Left colon (tissue), 2 donors: ENCODE results near the gene CYTL1. TPM values are rescaled to one million over a fixed set of nuclear protein-coding genes. Genes with fewer than 3 reads are reported as not detected.

Source experiments
- ATAC-seq: fragments of 200-7000 bp; cut with Tn5 transposase; one replicate; pipeline ENCODE4 v1.9.1; 2020; ENCODE audit warnings: mild to moderate bottlenecking, moderate library complexity
- DNase-seq, 2 donors: peaks; one replicate each; pipeline ENCODE4 v3.0.0-alpha.2; 2020
- intact Hi-C, 2 donors: fragments of 100-400 bp; cut with DNase I in 1 of 2; cut with micrococcal nuclease in 1 of 2; formaldehyde crosslinking; loops; one replicate each; pipeline versions ENCODE4 v1.11.2 to v1.14.0; 2022; cut with DNase I, micrococcal nuclease
- total RNA-seq, 2 donors: library from RNA; stranded (reverse); fragmentation: NEBNext Ultra II Directional; extraction: Animal tissue kit (Norgen Biotek cat#: 25700); gene quantifications; one replicate each; pipeline ENCODE4 v1.2.1, GENCODE V29; 2021
- donor health status: DM: no; HTN: no; CAD: no.
- donor health status: DM: yes; HTN: yes; CAD: no.

CYTL1 gene
- total RNA-seq, 2 donors from 2014 or later = 0.52 to 0.78 TPM

GRCh38 chr4:4985844-4986243, 33.4 kb downstream of the CYTL1 start:
- no peak for DNase-seq
- intact Hi-C loops = no loop called here
- no peak for ATAC-seq

- intact Hi-C loops = no loop called here
- DNase-seq (no peak), ATAC-seq (no peak)
These were observed 34.2 kb downstream of the CYTL1 start for GRCh38 chr4:4985036-4985435.

- no peak for DNase-seq
- ATAC-seq = no peak
- intact Hi-C loops = no loop called here
These were observed 35.1 kb downstream of the CYTL1 start for GRCh38 chr4:4984186-4984585.

GRCh38 chr4:4981827-4982226, 37.4 kb downstream of the CYTL1 start:
- intact Hi-C loops = no loop called here
- no peak for DNase-seq
- no peak for ATAC-seq

- ATAC-seq = no peak
- intact Hi-C loops = no loop called here
- no peak for DNase-seq
These were observed 37.8 kb downstream of the CYTL1 start for GRCh38 chr4:4981427-4981826.

GRCh38 chr4:4980621-4981230, 38.5 kb downstream of the CYTL1 start:
- ATAC-seq (no peak), DNase-seq (no peak)
- intact Hi-C loops = no loop called here

GRCh38 chr4:4979971-4980370, 39.3 kb downstream of the CYTL1 start:
- intact Hi-C loops = no loop called here
- ATAC-seq (no peak), DNase-seq (no peak)

GRCh38 chr4:4974727-4975126, 44.5 kb downstream of the CYTL1 start:
- intact Hi-C loops = no loop called here
- DNase-seq (no peak), ATAC-seq (no peak)

GRCh38 chr4:4971796-4972195, 47.5 kb downstream of the CYTL1 start:
- DNase-seq (no peak), ATAC-seq (no peak)
- intact Hi-C loops = no loop called here

GRCh38 chr4:4969298-4969697, 50.0 kb downstream of the CYTL1 start:
- intact Hi-C loops = no loop called here
- DNase-seq (no peak), ATAC-seq (no peak)

- ATAC-seq (no peak), DNase-seq (no peak)
- intact Hi-C loops = no loop called here
These were observed 51.0 kb downstream of the CYTL1 start for GRCh38 chr4:4968161-4968725.

Other genes starting within 250 kb of the CYTL1 start
- under 1 TPM; 0.24 to 0.25 TPM for gene MSX1, start 159.8 kb downstream of the CYTL1 start, total RNA-seq
- under 1 TPM; 0.40 to 0.78 TPM for gene STK32B, start 32.0 kb upstream of the CYTL1 start, total RNA-seq